Measurements from ENCODE around the gene CTDSPL. TPM values are rescaled to one million over a fixed set of nuclear protein-coding genes. Genes with fewer than 3 reads are reported as not detected.

CTDSPL gene
- total RNA-seq, 8 experiments from 2014 or later: 6.6 to 31.9 (median 12.6) TPM

GRCh38 chr3:38017445-38018295, 156.0 kb downstream of the CTDSPL start:
- Histone ChIP-seq H3K27ac (no peak overlapping the region), H3K4me3 (no peak overlapping the region), H3K4me1 (replicated peaks in 1 of 2) (no peaks in the 10 kb centered on the region)
- 60 to 100% (median 92%) methylated on average over 1 to 4 of the region's 9 CpGs; no CpG with 5 or more reads in 6 of the 10 experiments for WGBS, 10 experiments
- peak in 2 of 8 experiments; percentile 11 to 20 for ATAC-seq (replicated peaks in 6 of 8)
- in situ Hi-C loops (cut with MboI; ENCODE audit: low pct_unique_long_range_greater_than_20kb in 2 of 9, low sequenced_read_pairs in 9 of 9, unreplicated experiment in 9 of 9): no loop called here

GRCh38 chr3:38018296-38019266, 156.9 kb downstream of the CTDSPL start:
- no peak for ATAC-seq (replicated peaks in 6 of 8)
- Histone ChIP-seq H3K4me1 (replicated peaks in 1 of 2) (peaks cover 1 to 4% of the 10 kb centered on the region in 2 donors), H3K27ac (no peak overlapping the region), H3K4me3 (no peak overlapping the region)
- in situ Hi-C loops (cut with MboI; ENCODE audit: low pct_unique_long_range_greater_than_20kb in 2 of 9, low sequenced_read_pairs in 9 of 9, unreplicated experiment in 9 of 9): no loop called here
- 80 to 100% (median 90%) methylated on average over 1 to 4 of the region's 13 CpGs; no CpG with 5 or more reads in 4 of the 10 experiments for WGBS, 10 experiments

- Histone ChIP-seq H3K4me3 (no peak overlapping the region), H3K4me1 (replicated peaks in 1 of 2) (peaks cover 3 to 8% of the 10 kb centered on the region in 2 donors), H3K27ac (no peak overlapping the region)
- WGBS, 10 experiments: 90 to 100% (median 100%) methylated on average over 1 to 3 of the region's 10 CpGs; no CpG with 5 or more reads in 1 of the 10 experiments
- in situ Hi-C loops (cut with MboI; ENCODE audit: low pct_unique_long_range_greater_than_20kb in 2 of 9, low sequenced_read_pairs in 9 of 9, unreplicated experiment in 9 of 9): no loop called here
- ATAC-seq (replicated peaks in 6 of 8): no peak
Measured at GRCh38 chr3:38019658-38020341, 158.1 kb downstream of the CTDSPL start.

GRCh38 chr3:38020342-38020726, 158.7 kb downstream of the CTDSPL start:
- H3K4me3 ChIP-seq: no peak overlapping the region
- 40 to 100% (median 73%) methylated on average over 1 to 3 of the region's 3 CpGs; no CpG with 5 or more reads in 5 of the 10 experiments for WGBS, 10 experiments
- ATAC-seq (replicated peaks in 6 of 8): no peak
- no peak overlapping the region for H3K27ac ChIP-seq
- H3K4me1 ChIP-seq (replicated peaks in 1 of 2): peaks cover 3 to 8% of the 10 kb centered on the region in 2 donors
- in situ Hi-C loops (cut with MboI; ENCODE audit: low pct_unique_long_range_greater_than_20kb in 2 of 9, low sequenced_read_pairs in 9 of 9, unreplicated experiment in 9 of 9): no loop called here

- WGBS, 10 experiments: 40 to 100% (median 92%) methylated on average over 1 to 2 of the region's 4 CpGs; no CpG with 5 or more reads in 6 of the 10 experiments
- in situ Hi-C loops (cut with MboI; ENCODE audit: low pct_unique_long_range_greater_than_20kb in 2 of 9, low sequenced_read_pairs in 9 of 9, unreplicated experiment in 9 of 9): no loop called here
- no peak for ATAC-seq (replicated peaks in 6 of 8)
- Histone ChIP-seq H3K4me1 (replicated peaks in 1 of 2) (peaks cover 7 to 12% of the 10 kb centered on the region in 2 donors), H3K27ac (no peak overlapping the region), H3K4me3 (no peak overlapping the region)
Measured at GRCh38 chr3:38021196-38021595, 159.5 kb downstream of the CTDSPL start.

- ATAC-seq (replicated peaks in 6 of 8): no peak
- Histone ChIP-seq H3K27ac (no peak overlapping the region), H3K4me3 (no peak overlapping the region), H3K4me1 (replicated peaks in 1 of 2) (peaks cover 7 to 12% of the 10 kb centered on the region in 2 donors)
- in situ Hi-C loops (cut with MboI; ENCODE audit: low pct_unique_long_range_greater_than_20kb in 2 of 9, low sequenced_read_pairs in 9 of 9, unreplicated experiment in 9 of 9): no loop called here
- WGBS, 10 experiments: 80 to 82% methylated on average over 1 to 3 of the region's 3 CpGs; no CpG with 5 or more reads in 8 of the 10 experiments
Measured at GRCh38 chr3:38022301-38022700, 160.6 kb downstream of the CTDSPL start.

GRCh38 chr3:38022896-38023709, 161.4 kb downstream of the CTDSPL start:
- ATAC-seq (replicated peaks in 6 of 8): no peak
- Histone ChIP-seq H3K4me3 (peak overlapping the region in 2 of 5 donors; percentile 37 to 51), H3K27ac (no peak overlapping the region), H3K4me1 (replicated peaks in 1 of 2) (peaks cover 7 to 13% of the 10 kb centered on the region in 2 donors)
- in situ Hi-C loops (cut with MboI; ENCODE audit: low pct_unique_long_range_greater_than_20kb in 2 of 9, low sequenced_read_pairs in 9 of 9, unreplicated experiment in 9 of 9): no loop called here
- WGBS, 10 experiments: 73 to 100% (median 83%) methylated on average over 1 to 5 of the region's 6 CpGs; no CpG with 5 or more reads in 5 of the 10 experiments

- no peak overlapping the region for H3K4me3 ChIP-seq
- WGBS, 10 experiments: 17 to 100% (median 70%) methylated on average over 1 to 2 of the region's 4 CpGs; no CpG with 5 or more reads in 6 of the 10 experiments
- ATAC-seq (replicated peaks in 6 of 8): no peak
- peaks cover 13 to 25% of the 10 kb centered on the region in 2 donors for H3K4me1 ChIP-seq (replicated peaks in 1 of 2)
- in situ Hi-C loops (cut with MboI; ENCODE audit: low pct_unique_long_range_greater_than_20kb in 2 of 9, low sequenced_read_pairs in 9 of 9, unreplicated experiment in 9 of 9): no loop called here
- H3K27ac ChIP-seq: no peak overlapping the region
Measured at GRCh38 chr3:38026856-38027255, 165.2 kb downstream of the CTDSPL start.

- WGBS, 10 experiments: 64 to 86% (median 80%) methylated on average over 1 to 5 of the region's 6 CpGs; no CpG with 5 or more reads in 4 of the 10 experiments
- ATAC-seq (replicated peaks in 6 of 8): no peak
- Histone ChIP-seq H3K27ac (no peak overlapping the region), H3K4me1 (replicated peaks in 1 of 2) (peaks cover 13 to 25% of the 10 kb centered on the region in 2 donors), H3K4me3 (peak overlapping the region in 4 of 5 donors; percentile 49 to 79 (median 57))
- in situ Hi-C loops (cut with MboI; ENCODE audit: low pct_unique_long_range_greater_than_20kb in 2 of 9, low sequenced_read_pairs in 9 of 9, unreplicated experiment in 9 of 9): no loop called here
Measured at GRCh38 chr3:38027466-38028465, 166.1 kb downstream of the CTDSPL start.

GRCh38 chr3:38028621-38029361, 167.1 kb downstream of the CTDSPL start:
- in situ Hi-C loops (cut with MboI; ENCODE audit: low pct_unique_long_range_greater_than_20kb in 2 of 9, low sequenced_read_pairs in 9 of 9, unreplicated experiment in 9 of 9): no loop called here

More at GRCh38 chr3:38028621-38029361, 167.1 kb downstream of the CTDSPL start:
- peak overlapping the region; percentile 38 to 79 (median 56) for H3K4me3 ChIP-seq
- ATAC-seq (replicated peaks in 6 of 8): peak in 2 of 8 experiments; percentile 3 to 4
- 0 to 10% methylated on average over 2 to 4 of the region's 45 CpGs; no CpG with 5 or more reads in 8 of the 10 experiments for WGBS, 10 experiments
- H3K4me1 ChIP-seq (replicated peaks in 1 of 2): peaks cover 9 to 18% of the 10 kb centered on the region in 2 donors
- H3K27ac ChIP-seq: peak overlapping the region in 1 of 2 donors; percentile 38
